ENCODE measurements around the gene MSX1.

Gene MSX1

GRCh38 chr4:4849106-4849505, 10.4 kb upstream of the MSX1 start:
- H3K36me3 Mint-ChIP-seq = no peaks in the 10 kb centered on the region
- DNase-seq (ENCODE audit: low spot score in 2 of 2) (no peak), ATAC-seq (ENCODE audit: low read depth) (no peak)
- no peaks in the 10 kb centered on the region for H3K9me3 Mint-ChIP-seq
- H3K4me1 Mint-ChIP-seq = peaks cover 7% of the 10 kb centered on the region
- no peak overlapping the region for H3K27ac Mint-ChIP-seq
- no peak overlapping the region for H3K4me3 Mint-ChIP-seq
- H3K27me3 Mint-ChIP-seq = peaks cover 20% of the 10 kb centered on the region

- Mint-ChIP-seq H3K9me3 (no peaks in the 10 kb centered on the region), H3K4me3 (no peak overlapping the region), H3K4me1 (peaks cover 7% of the 10 kb centered on the region), H3K27me3 (peaks cover 16% of the 10 kb centered on the region), H3K36me3 (no peaks in the 10 kb centered on the region), H3K27ac (no peak overlapping the region)
- DNase-seq (ENCODE audit: low spot score in 2 of 2) (no peak), ATAC-seq (ENCODE audit: low read depth) (no peak)
These were observed 9.8 kb upstream of the MSX1 start for GRCh38 chr4:4849524-4850193.

- Mint-ChIP-seq H3K9me3 (no peaks in the 10 kb centered on the region), H3K27ac (no peak overlapping the region), H3K36me3 (no peaks in the 10 kb centered on the region), H3K4me1 (peaks cover 7% of the 10 kb centered on the region), H3K4me3 (no peak overlapping the region), H3K27me3 (peaks cover 17% of the 10 kb centered on the region)
- DNase-seq (ENCODE audit: low spot score in 2 of 2) = no peak
- no peak for ATAC-seq (ENCODE audit: low read depth)
These were observed 8.4 kb upstream of the MSX1 start for GRCh38 chr4:4851081-4851480.

- H3K9me3 Mint-ChIP-seq = no peaks in the 10 kb centered on the region
- no peak overlapping the region for H3K4me3 Mint-ChIP-seq
- DNase-seq (ENCODE audit: low spot score in 2 of 2) (no peak), ATAC-seq (ENCODE audit: low read depth) (no peak)
- H3K27me3 Mint-ChIP-seq = peaks cover 19% of the 10 kb centered on the region
- no peaks in the 10 kb centered on the region for H3K36me3 Mint-ChIP-seq
- peaks cover 8% of the 10 kb centered on the region for H3K4me1 Mint-ChIP-seq
- H3K27ac Mint-ChIP-seq = no peak overlapping the region
These were observed 7.6 kb upstream of the MSX1 start for GRCh38 chr4:4851906-4852305.

- H3K27me3 Mint-ChIP-seq = peaks cover 25% of the 10 kb centered on the region
- peaks cover 11% of the 10 kb centered on the region for H3K4me1 Mint-ChIP-seq
- H3K4me3 Mint-ChIP-seq = peak overlapping the region; percentile 79
- peaks cover 4% of the 10 kb centered on the region for H3K36me3 Mint-ChIP-seq
- H3K9me3 Mint-ChIP-seq = no peaks in the 10 kb centered on the region
- peak; percentile 60 for ATAC-seq (ENCODE audit: low read depth)
- no peak for DNase-seq (ENCODE audit: low spot score in 2 of 2)
- H3K27ac Mint-ChIP-seq = peak overlapping the region; percentile 1
These were observed 6.7 kb upstream of the MSX1 start for GRCh38 chr4:4852591-4853362.

- H3K27ac Mint-ChIP-seq = no peak overlapping the region
- peaks cover 11% of the 10 kb centered on the region for H3K4me1 Mint-ChIP-seq
- H3K9me3 Mint-ChIP-seq = no peaks in the 10 kb centered on the region
- ATAC-seq (ENCODE audit: low read depth) = no peak
- H3K4me3 Mint-ChIP-seq = peak overlapping the region; percentile 79
- no peak for DNase-seq (ENCODE audit: low spot score in 2 of 2)
- peaks cover 4% of the 10 kb centered on the region for H3K36me3 Mint-ChIP-seq
- H3K27me3 Mint-ChIP-seq = peaks cover 22% of the 10 kb centered on the region
These were observed 6.1 kb upstream of the MSX1 start for GRCh38 chr4:4853371-4853823.

GRCh38 chr4:4853921-4854648, 5.4 kb upstream of the MSX1 start:
- Mint-ChIP-seq H3K9me3 (no peaks in the 10 kb centered on the region), H3K27me3 (peaks cover 24% of the 10 kb centered on the region), H3K36me3 (peaks cover 6% of the 10 kb centered on the region), H3K27ac (no peak overlapping the region), H3K4me3 (no peak overlapping the region), H3K4me1 (peaks cover 14% of the 10 kb centered on the region)
- no peak for ATAC-seq (ENCODE audit: low read depth)
- DNase-seq (ENCODE audit: low spot score in 2 of 2) = no peak

GRCh38 chr4:4854649-4855295, 4.7 kb upstream of the MSX1 start:
- Mint-ChIP-seq H3K9me3 (no peaks in the 10 kb centered on the region), H3K27me3 (peaks cover 25% of the 10 kb centered on the region), H3K4me1 (peaks cover 16% of the 10 kb centered on the region), H3K27ac (no peak overlapping the region), H3K36me3 (peaks cover 7% of the 10 kb centered on the region), H3K4me3 (no peak overlapping the region)
- no peak for DNase-seq (ENCODE audit: low spot score in 2 of 2)
- no peak for ATAC-seq (ENCODE audit: low read depth)

- Mint-ChIP-seq H3K4me1 (peaks cover 16% of the 10 kb centered on the region), H3K36me3 (peaks cover 7% of the 10 kb centered on the region), H3K9me3 (no peaks in the 10 kb centered on the region), H3K27ac (peak overlapping the region; percentile 75), H3K4me3 (no peak overlapping the region), H3K27me3 (peaks cover 26% of the 10 kb centered on the region)
- DNase-seq (ENCODE audit: low spot score in 2 of 2) = no peak
- no peak for ATAC-seq (ENCODE audit: low read depth)
These were observed 4.0 kb upstream of the MSX1 start for GRCh38 chr4:4855301-4856070.

- Mint-ChIP-seq H3K27me3 (peaks cover 30% of the 10 kb centered on the region), H3K27ac (peak overlapping the region; percentile 75)
These were observed 3.1 kb upstream of the MSX1 start for GRCh38 chr4:4856071-4857000.

GRCh38 chr4:4857001-4857808, 2.3 kb upstream of the MSX1 start:
- ATAC-seq (ENCODE audit: low read depth) (no peak), DNase-seq (ENCODE audit: low spot score in 2 of 2) (no peak)
- Mint-ChIP-seq H3K4me1 (peaks cover 19% of the 10 kb centered on the region), H3K27ac (peak overlapping the region; percentile 64), H3K36me3 (peaks cover 9% of the 10 kb centered on the region), H3K27me3 (peaks cover 31% of the 10 kb centered on the region), H3K4me3 (no peak overlapping the region), H3K9me3 (no peaks in the 10 kb centered on the region)

More at GRCh38 chr4:4856071-4857000, 3.1 kb upstream of the MSX1 start:
- H3K36me3 Mint-ChIP-seq = peaks cover 9% of the 10 kb centered on the region
- ATAC-seq (ENCODE audit: low read depth) (no peak), DNase-seq (ENCODE audit: low spot score in 2 of 2) (no peak)
- no peaks in the 10 kb centered on the region for H3K9me3 Mint-ChIP-seq
- H3K4me1 Mint-ChIP-seq = peaks cover 19% of the 10 kb centered on the region
- H3K4me3 Mint-ChIP-seq = peak overlapping the region; percentile 59
